Fibroblast of mammary gland (primary cell): ENCODE measurements around the gene RBMS3.
A peak's percentile ranks its signal among the peaks of the same experiment; 100 is the strongest.

Experiments used
- DNase-seq: peaks from one replicate; pipeline ENCODE4 v3.0.0-alpha.2; 2010; ENCODE audit warnings: low read depth
- H3K4me3 ChIP-seq: 2 replicates; pipeline ENCODE4 v1.5.1; 2011; ENCODE audit warnings: low read depth, mild to moderate bottlenecking, low read length, moderate library complexity; ENCODE audit not compliant: control insufficient read depth
- CTCF ChIP-seq: conservative IDR thresholded peaks from 2 replicates; pipeline ENCODE4 v1.5.1; 2011; ENCODE audit warnings: low read depth, low read length, inconsistent platforms; ENCODE audit not compliant: control insufficient read depth, insufficient read depth

RBMS3 gene

GRCh38 chr3:29494305-29495036, 213.6 kb downstream of the RBMS3 start:
- no peak for TF ChIP-seq CTCF
- H3K4me3 ChIP-seq, result no peak overlapping the region
- peak; percentile 77 for DNase-seq

- no peak for TF ChIP-seq CTCF
- no peak for DNase-seq
Measured at GRCh38 chr3:29497282-29497681, 216.4 kb downstream of the RBMS3 start.

GRCh38 chr3:29502771-29503170, 221.9 kb downstream of the RBMS3 start:
- no peak for TF ChIP-seq CTCF
- no peak overlapping the region for H3K4me3 ChIP-seq
- no peak for DNase-seq

More at GRCh38 chr3:29497282-29497681, 216.4 kb downstream of the RBMS3 start:
- no peak overlapping the region for H3K4me3 ChIP-seq

GRCh38 chr3:29503314-29503713, 222.4 kb downstream of the RBMS3 start:
- no peak for DNase-seq
- TF ChIP-seq CTCF, result no peak
- no peak overlapping the region for H3K4me3 ChIP-seq

- no peak overlapping the region for H3K4me3 ChIP-seq
- TF ChIP-seq CTCF, result no peak
- DNase-seq, result peak; percentile 67
Measured at GRCh38 chr3:29503958-29504357, 223.1 kb downstream of the RBMS3 start.

GRCh38 chr3:29506502-29506901, 225.6 kb downstream of the RBMS3 start:
- DNase-seq, result no peak
- no peak overlapping the region for H3K4me3 ChIP-seq
- no peak for TF ChIP-seq CTCF
